Activated CD4-positive, alpha-beta T cell treated with anti-CD3 and anti-CD28 coated beads, Interleukin-2, Interleukin-6, amounts not matched to agents 100 ng/mL and 50 ng/mL, durations not matched to agents 16 hours and 8 hours (primary cell): Measurements from ENCODE around the gene SHC1.

Experiments
- DNase-seq: peaks from one replicate; pipeline ENCODE4 v3.0.0-alpha.2; 2020

Gene SHC1

GRCh38 chr1:154935749-154936554 is 34.6 kb downstream of the SHC1 start:
- no peak for DNase-seq

GRCh38 chr1:154934358-154934948 is 36.1 kb downstream of the SHC1 start:
- DNase-seq = no peak

GRCh38 chr1:154931940-154932487 is 38.5 kb downstream of the SHC1 start:
- DNase-seq = no peak

GRCh38 chr1:154926201-154926600 is 44.3 kb downstream of the SHC1 start:
- no peak for DNase-seq

GRCh38 chr1:154925335-154926170 is 45.0 kb downstream of the SHC1 start:
- DNase-seq = no peak

- DNase-seq = no peak
Observed at GRCh38 chr1:154923695-154924094, 46.9 kb downstream of the SHC1 start.

GRCh38 chr1:154913273-154913672 is 57.3 kb downstream of the SHC1 start:
- no peak for DNase-seq

- no peak for DNase-seq
Observed at GRCh38 chr1:154912755-154913154, 57.8 kb downstream of the SHC1 start.
